T-helper 2 cell treated with Interferon-gamma antibody and Interleukin-4, amounts not matched to agents 100 ng/mL and 5 ng/mL, for 36 hours (primary cell): ENCODE measurements around the gene SMOC2. TPM values are rescaled to one million over a fixed set of nuclear protein-coding genes. Genes with fewer than 3 reads are reported as not detected.

Experiments
- intact Hi-C: fragments of 100-400 bp; cut with micrococcal nuclease; formaldehyde crosslinking; loops from one replicate; pipeline ENCODE4 v1.15.1; 2023
- total RNA-seq: library from RNA; stranded (reverse); gene quantifications from 2 replicates; pipeline ENCODE4 v1.2.3, GENCODE V29; 2022

The SMOC2 gene
- total RNA-seq, 1 donor from 2014 or later: not detected

GRCh38 chr6:168516944-168517741 lies 76.2 kb downstream of the SMOC2 start:
- intact Hi-C loops: no loop called here

DNA sequence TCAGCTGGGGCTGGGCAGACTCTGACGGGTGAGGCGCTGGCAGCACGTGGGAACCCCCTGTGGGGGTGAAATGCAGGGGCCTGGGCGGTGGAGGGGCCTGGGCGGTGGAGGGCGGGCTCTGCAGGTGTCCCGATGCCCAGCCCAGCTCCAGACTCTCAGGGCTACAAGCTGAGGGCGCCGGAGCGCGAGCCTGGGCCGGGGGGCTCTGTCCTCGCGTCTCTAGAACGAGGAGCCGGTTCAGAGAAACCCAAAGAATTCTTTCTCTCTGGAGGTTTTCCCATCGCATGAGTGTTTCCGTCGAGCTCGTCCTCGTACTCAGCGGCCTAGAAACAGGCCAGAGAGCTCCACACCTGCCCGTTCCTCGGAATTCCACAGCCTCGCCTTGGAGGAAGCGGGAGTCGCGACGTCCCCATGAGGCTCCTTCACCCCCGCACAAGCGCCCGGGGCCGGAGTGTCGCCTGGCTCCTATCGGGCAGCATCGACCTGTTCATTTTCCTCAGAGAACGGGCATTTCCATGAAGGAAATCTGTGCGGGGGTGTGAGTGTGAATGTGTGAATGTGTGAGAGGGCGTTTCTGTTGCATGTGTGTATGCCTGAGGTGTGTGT lies 76.9 kb downstream of the SMOC2 start:
- intact Hi-C loops: no loop called here

DNA sequence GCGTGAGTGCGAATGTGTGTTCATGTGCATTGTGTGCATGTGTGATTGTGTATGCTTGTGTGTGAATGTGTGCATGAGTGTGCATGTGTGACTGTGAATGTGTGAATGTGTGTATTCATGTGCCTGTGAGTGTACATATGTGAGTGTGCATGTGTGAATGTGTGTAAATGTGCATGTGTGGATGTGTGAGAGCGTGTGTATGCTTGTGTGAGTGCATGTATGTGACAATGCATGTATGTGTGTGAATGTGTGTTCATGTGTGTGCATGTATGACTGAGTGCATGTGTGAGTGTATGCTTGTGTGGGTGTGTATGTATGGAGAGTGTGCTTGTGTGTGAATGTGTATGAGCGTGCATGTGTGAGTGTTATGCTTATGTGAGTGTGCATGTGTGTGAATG lies 77.4 kb downstream of the SMOC2 start:
- intact Hi-C loops: no loop called here

DNA sequence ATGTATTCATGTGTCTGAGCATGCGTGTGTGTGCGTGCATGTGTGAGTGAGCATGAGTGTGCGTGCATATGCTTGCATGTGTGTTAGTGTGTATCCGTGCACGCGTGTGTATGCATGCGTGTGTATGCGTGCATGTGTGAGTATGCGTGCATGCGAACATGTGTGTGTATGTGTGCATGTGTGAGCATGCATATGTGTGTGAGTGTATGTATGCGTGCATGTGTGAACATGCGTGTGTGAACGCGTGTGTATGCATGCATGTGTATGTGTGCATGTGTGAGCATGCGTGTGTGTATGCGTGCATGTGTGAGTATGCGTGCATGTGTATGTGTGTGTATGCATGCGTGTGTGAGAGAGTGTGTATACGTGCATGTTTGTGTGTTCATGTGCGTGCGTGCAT lies 77.9 kb downstream of the SMOC2 start:
- intact Hi-C loops: no loop called here

DNA sequence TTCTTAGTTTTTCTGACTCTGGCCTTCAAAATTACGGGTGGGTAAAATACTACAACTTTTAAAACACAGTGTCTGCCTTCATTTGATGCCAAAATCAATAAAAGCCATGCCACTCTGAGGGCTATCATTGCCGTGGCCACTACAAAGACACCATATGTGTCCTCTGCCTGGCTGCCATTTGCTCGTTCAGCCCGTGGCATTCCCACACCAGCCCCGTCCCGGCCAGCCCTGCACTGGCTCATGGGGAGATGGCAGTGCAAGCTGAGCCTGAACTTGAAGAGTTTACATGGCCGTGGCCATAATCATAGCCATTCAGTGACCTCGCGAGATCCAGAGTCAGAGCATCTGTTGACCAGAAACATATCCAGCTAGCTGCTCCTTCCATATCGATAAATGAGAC lies 79.2 kb downstream of the SMOC2 start:
- intact Hi-C loops: no loop called here

- intact Hi-C loops: no loop called here
Observed at GRCh38 chr6:168524571-168525001, 83.6 kb downstream of the SMOC2 start.

DNA sequence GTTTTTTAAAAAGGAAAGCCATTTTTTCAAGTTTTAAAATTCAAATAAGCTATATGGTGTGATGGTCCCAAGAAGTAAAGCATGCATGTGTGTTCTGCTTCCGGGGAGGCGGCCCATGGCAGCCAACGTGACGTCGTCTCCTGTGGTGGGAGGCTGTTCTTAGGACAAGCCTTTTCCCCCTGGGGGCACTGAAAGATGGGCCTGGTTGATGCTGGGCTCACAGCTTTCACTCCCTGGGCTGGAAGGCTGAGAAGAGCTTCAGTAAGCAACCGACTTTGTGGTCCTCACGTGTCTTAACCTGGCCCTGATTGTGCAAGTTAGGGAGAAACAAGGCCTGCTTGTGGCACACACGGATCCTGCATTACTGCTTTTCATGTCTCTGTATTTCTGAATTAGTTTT lies 84.1 kb downstream of the SMOC2 start:
- intact Hi-C loops: no loop called here

DNA sequence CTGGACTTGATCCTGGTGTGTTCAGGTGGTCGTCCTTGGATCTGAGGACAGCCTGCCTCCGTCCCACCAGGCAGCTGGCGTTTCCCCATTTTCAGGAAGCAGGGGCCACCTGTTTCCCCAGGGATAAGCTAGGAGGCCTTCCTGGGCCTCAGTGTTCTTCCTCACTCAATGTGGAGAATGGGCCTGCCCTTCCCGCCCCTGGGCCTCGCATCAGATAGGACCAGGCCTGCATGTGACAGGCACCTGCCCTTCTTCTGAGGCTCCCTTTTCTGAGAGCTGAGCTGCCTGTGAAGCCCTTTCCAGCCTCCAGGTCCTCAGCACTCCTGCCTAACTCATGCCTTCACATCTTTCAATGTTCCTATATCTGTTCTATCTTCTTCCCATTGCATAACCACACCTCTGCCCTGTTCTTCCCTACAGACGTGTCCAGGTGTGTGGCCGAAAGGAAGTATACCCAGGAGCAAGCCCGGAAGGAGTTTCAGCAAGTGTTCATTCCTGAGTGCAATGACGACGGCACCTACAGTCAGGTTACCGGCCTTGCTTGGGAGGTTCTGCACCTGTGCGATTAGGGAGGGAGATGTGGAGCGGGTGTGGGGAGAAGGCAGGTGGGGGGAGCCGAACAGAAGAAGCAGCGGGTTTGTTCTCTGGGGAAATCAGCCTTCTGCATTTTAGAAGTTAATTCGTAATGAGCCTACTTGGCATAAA lies 85.1 kb downstream of the SMOC2 start:
- intact Hi-C loops: no loop called here

GRCh38 chr6:168526841-168527281 lies 85.9 kb downstream of the SMOC2 start:
- intact Hi-C loops: no loop called here

GRCh38 chr6:168527451-168528210 lies 86.6 kb downstream of the SMOC2 start:
- intact Hi-C loops: no loop called here

DNA sequence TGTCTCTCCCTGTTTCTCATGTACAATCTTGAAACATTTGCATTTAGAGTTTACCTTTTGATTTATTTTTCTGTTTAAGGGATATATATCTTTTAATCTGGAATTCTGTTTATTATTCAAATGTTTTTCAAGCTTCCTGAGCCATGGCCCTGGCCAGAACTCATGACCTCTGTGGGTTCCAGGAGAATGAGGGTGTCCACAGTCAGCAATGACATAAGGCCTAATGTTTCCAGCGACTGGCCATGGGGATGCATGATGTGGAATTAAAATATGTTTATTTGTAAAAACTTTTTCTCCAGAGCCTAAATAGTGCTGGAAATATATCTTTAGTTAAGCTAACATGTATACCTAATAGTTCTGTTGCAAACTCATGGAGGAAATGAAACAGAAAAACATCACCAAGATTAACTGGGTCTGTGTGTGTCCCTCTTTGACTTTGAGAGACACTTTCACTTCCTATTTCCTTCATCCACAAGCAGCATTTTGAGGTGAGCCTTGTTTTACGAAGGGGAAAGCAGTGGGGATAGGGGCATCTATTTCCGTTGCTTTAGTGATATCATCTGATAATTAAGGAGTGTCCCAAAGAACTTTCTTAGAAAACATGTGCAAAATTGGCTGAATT lies 87.6 kb downstream of the SMOC2 start:
- intact Hi-C loops: no loop called here

- intact Hi-C loops: no loop called here
Observed at GRCh38 chr6:168529214-168529613, 88.2 kb downstream of the SMOC2 start.

DNA sequence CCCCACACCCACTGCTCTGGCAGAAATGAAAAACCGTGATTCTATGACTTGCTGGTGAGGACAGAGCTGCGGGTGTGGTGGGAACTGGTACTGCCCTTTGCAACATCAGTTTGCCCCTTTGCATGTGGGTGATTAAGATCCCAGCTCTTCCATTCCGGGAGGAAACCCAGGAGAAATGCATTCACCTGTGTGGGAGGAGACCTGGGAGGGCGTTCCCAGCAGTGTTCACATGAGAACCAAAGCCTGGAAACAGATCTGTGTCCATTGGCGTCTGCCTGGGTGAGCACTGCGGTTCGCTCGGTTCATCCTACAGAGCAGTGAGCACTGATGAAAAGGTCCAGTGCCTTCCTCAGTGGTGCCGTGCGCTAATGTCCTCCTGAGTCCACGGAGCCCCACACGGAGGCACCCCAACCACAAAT lies 89.7 kb downstream of the SMOC2 start:
- intact Hi-C loops: no loop called here

DNA sequence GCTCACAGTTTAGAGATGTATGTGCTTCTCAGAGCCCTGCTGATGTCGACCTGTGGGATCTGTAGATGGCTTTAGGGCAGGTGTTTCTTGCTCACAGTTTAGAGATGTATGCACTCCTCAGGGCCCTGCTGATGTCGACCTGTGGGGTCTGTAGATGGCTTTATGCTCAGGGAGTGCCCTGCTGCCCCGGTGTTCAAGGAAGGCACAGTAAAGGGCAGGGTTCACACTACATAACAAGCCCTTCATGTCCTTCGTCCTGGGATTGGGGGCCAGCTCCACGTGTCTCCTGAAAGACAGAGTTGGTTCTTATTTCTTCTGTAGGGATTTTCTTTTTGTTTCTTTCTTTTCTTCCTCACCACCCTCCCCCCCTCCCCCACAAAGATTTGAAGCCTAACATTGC lies 91.1 kb downstream of the SMOC2 start:
- intact Hi-C loops: no loop called here

DNA sequence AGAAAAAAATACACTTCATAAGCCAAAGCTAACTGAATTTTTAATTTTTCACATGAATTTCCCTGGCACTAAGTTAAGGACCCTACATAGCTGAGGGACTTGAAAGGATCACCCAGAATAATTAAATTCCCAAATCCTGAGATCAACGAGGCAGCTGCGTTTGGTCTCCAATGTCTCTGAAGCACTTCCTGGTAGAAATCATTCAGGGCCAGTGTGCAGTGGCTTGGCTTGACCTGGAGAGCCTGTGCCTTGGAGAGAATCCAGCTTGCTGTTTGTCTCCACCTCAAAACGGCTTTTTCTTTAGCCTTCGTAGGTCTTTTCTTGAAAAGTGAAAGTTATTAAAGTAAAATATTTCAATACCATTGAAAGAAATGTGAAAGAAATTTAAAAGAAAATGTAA lies 92.4 kb downstream of the SMOC2 start:
- intact Hi-C loops: no loop called here

GRCh38 chr6:168534265-168534664 lies 93.3 kb downstream of the SMOC2 start:
- intact Hi-C loops: no loop called here

DNA sequence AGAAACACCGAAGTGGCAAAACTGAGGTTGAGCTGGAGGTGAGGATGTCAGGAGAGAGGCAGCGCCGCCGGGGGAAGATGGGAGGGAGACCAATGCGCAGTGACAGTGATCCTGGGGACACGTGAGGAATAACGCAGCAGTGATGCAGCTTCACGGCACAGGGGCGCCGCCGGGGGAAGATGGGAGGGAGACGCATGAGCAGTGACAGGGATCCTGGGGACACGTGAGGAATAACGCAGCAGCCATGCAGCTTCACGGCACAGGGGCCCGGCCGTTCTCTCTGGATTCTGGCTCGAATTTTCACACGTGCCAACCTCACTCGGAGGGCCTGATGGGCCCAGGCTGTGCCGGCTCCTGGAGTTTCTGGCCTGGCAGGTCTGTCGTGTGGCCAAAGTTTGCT lies 94.7 kb downstream of the SMOC2 start:
- intact Hi-C loops: no loop called here

DNA sequence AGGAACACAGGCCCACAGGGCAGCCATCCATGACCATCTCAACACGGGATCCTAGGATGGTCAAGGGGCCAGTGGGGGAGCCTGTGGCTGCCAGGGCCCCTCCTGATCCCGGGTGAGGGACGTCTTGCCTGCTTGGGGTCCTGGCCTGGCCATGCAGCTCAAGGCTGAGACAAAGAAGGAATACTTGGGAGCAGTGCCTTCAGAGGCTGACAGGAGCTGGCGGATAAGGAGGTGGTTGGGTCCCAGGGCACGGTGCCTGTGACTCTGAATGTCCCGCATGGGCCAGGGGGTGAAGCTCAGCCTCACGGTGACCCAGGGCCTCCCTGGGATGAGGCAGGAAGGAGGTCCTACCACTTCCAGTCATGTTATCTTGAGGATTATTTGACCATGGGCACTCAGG lies 95.2 kb downstream of the SMOC2 start:
- intact Hi-C loops: no loop called here

- intact Hi-C loops: no loop called here
Observed at GRCh38 chr6:168536665-168537539, 95.9 kb downstream of the SMOC2 start.

DNA sequence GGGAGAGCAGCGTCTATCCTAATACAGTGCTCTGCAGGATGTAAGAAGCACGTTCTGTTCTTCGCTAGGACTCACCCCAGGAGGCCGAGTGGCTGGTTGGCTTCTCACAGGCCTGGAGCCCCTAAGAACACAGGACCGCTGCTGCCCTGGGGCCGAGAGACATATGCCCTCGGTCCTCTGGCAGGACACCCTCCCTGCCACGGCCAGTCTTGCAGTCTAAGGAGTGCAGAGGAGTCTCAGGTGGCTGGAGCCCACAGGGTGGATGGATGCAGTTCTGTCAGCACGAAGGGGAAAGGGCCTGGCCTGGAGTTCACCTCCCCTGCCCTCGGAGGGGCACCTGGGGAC lies 96.5 kb downstream of the SMOC2 start:
- intact Hi-C loops: no loop called here
